Right lobe of liver (tissue), 6 donors: ENCODE data around the gene IGF2R. TPM values are rescaled to one million over a fixed set of nuclear protein-coding genes. Genes with fewer than 3 reads are reported as not detected.

Experiments
- ATAC-seq, 4 donors: fragments of 200-7000 bp; cut with Tn5 transposase; one replicate each; pipeline ENCODE4 v1.9.1; 2020; ENCODE audit warnings: mild to moderate bottlenecking in 4 of 4, moderate library complexity in 4 of 4
- DNase-seq, 3 donors: peaks; one replicate each; pipeline ENCODE4 v3.0.0-alpha.2; 2020
- H3K27ac ChIP-seq, 3 donors: fragments of 200-600 bp; one replicate each; pipeline ENCODE4 v1.8.0; 2022
- H3K27me3 ChIP-seq, 2 donors: fragments of 200-600 bp; one replicate each; pipeline ENCODE4 v1.8.0; 2022
- H3K36me3 ChIP-seq, 4 donors: fragments of 200-600 bp; sonication (generic) in 1 of 4; one replicate each; pipeline versions ENCODE4 v1.5.1 to v1.8.0; 2017 to 2022; ENCODE audit warnings: control low read depth in 1 of 4
- H3K4me1 ChIP-seq, 4 donors: fragments of 200-600 bp; sonication (generic) in 1 of 4; one replicate each; pipeline versions ENCODE4 v1.5.1 to v1.8.0; 2017 to 2022; ENCODE audit warnings: control low read depth in 1 of 4
- H3K4me3 ChIP-seq, 3 donors: fragments of 200-600 bp; one replicate each; pipeline ENCODE4 v1.8.0; 2022
- H3K9me3 ChIP-seq, 4 donors: fragments of 200-600 bp; sonication (generic) in 1 of 4; one replicate each; pipeline versions ENCODE4 v1.5.1 to v1.8.0; 2017 to 2022; ENCODE audit warnings: control low read depth in 1 of 4
- CTCF ChIP-seq, 4 donors: fragments of 200-600 bp in 3 of 4; fragments of 450-650 bp in 1 of 4; IDR thresholded peaks; one replicate each; pipeline versions ENCODE4 v1.5.1 to v1.8.0; 2016 to 2022; ENCODE audit warnings: antibody characterized with exemption in 4 of 4, mild to moderate bottlenecking in 2 of 4
- POLR2A ChIP-seq: fragments of 450-650 bp; IDR thresholded peaks from one replicate; pipeline ENCODE4 v1.6.1; 2017; ENCODE audit warnings: antibody characterized with exemption, mild to moderate bottlenecking
- WGBS: methylation state at CpG from one replicate; pipeline ENCODE4 v1.1.6; 2018; ENCODE audit warnings: low coverage, low lambda C conversion rate; ENCODE audit not compliant: insufficient coverage; ENCODE audit errors: missing lambda C conversion rate; 5-methylcytosine and 5-hydroxymethylcytosine counted together
- intact Hi-C, 2 donors: fragments of 100-400 bp; cut with DNase I; formaldehyde crosslinking; loops; one replicate each; pipeline versions ENCODE4 v1.11.2 to v1.14.1; 2022
- total RNA-seq, 6 experiments: library from RNA; depleted of rRNA in 2 of 6; stranded (reverse); fragments of >200 nt in 2 of 6; fragmentation: NEBNext Ultra II Directional in 3 of 6; extraction: Animal tissue kit (Norgen Biotek cat#: 25700) in 3 of 6; gene quantifications; one replicate each; pipeline versions ENCODE4 v1.1.0 to v1.2.4, GENCODE V29; 2016 to 2023
- donor health status: DM: no; HTN: yes; CAD: no.
- donor health status: DM: no; HTN: no; CAD: no.
- donor health status: DM: no; HTN: no; CAD: no.
- donor health status: DM: no; HTN: yes; CAD: no.
- donor health status: DM: no; HTN: yes; CAD: no.

IGF2R gene
- total RNA-seq, 6 experiments from 2014 or later, result 50.3 to 81.0 (median 67.1) TPM

DNA sequence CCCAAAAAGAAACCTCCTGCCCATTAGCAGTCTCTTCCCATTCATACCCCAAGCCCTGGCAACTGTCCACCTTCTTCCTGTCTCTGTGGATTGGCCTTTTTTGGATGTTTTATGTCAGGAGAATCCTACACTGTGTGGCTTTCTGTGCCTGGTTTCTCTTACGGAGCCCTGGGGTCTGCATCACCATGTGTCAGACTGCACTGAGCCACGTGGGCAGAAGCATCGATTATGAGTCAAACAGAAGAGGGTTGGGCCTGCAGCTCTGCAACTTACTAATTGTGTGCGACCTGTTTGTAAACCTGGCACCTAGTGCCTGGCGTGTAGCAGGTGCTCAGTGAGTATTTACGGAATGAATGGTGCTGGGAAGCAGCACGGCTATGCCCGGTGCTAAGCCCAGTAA, 62.6 kb downstream of the IGF2R start:
- H3K4me1 ChIP-seq, result peaks cover 0 to 33% (median 12%) of the 10 kb centered on the region in 4 donors
- ATAC-seq (no peak), DNase-seq (no peak)
- TF ChIP-seq POLR2A (no peak), CTCF (IDR thresholded peaks at IDR 0.05) (no peak)
- H3K27ac ChIP-seq, result no peak overlapping the region
- 81% methylated on average over 7 of the region's 8 CpGs for WGBS
- no peaks in the 10 kb centered on the region for H3K27me3 ChIP-seq
- H3K9me3 ChIP-seq, result no peaks in the 10 kb centered on the region
- intact Hi-C loops, result no loop called here
- peaks cover 0 to 56% (median 10%) of the 10 kb centered on the region in 4 donors for H3K36me3 ChIP-seq
- H3K4me3 ChIP-seq, result no peak overlapping the region

DNA sequence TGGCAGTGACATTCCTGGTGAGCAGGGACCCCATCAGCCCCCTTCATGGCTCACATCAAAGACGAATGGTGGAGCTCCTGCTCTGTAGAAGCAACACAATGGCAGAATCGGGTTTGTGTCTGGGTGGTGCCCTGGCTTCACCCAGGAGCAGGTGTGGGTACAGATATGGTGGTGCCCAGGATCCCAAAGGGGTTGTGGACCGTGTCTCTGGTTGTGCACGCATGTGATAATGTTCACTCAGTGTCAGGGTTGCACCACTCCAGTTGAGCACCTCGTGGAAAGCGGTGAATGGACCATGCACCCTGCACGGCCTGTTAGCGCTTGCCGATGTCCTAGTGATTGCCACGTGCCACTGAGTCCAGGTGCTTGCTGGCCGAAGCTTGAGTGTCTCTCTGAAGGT, 63.0 kb downstream of the IGF2R start:
- Histone ChIP-seq H3K9me3 (no peaks in the 10 kb centered on the region), H3K27ac (no peak overlapping the region), H3K4me3 (no peak overlapping the region), H3K36me3 (peaks cover 0 to 56% (median 10%) of the 10 kb centered on the region in 4 donors), H3K4me1 (peaks cover 0 to 33% (median 12%) of the 10 kb centered on the region in 4 donors), H3K27me3 (no peaks in the 10 kb centered on the region)
- WGBS, result 85% methylated on average over 8 of the region's 11 CpGs
- intact Hi-C loops, result no loop called here
- DNase-seq (no peak), ATAC-seq (no peak)
- TF ChIP-seq POLR2A (no peak), CTCF (IDR thresholded peaks at IDR 0.05) (no peak)

DNA sequence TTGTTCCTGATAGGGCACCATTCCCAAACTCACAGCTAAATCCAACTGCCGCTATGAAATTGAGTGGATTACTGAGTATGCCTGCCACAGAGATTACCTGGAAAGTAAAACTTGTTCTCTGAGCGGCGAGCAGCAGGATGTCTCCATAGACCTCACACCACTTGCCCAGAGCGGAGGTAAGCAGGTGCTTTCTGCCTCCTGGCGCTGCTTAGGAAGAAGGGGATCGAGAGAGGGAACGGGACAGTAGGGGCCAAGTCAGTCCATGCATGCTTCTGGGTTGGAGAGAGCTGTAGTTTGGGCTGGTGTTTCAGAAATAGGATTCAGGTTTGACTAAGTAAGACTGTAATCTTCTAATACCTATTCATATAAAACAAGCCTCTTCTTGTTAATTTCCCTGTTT, 63.7 kb downstream of the IGF2R start:
- no peak overlapping the region for H3K4me3 ChIP-seq
- WGBS, result 97% methylated on average over 7 of the region's 7 CpGs
- H3K9me3 ChIP-seq, result no peaks in the 10 kb centered on the region
- no peak for DNase-seq
- intact Hi-C loops, result no loop called here
- peaks cover 0 to 33% (median 12%) of the 10 kb centered on the region in 4 donors for H3K4me1 ChIP-seq
- TF ChIP-seq POLR2A (no peak), CTCF (IDR thresholded peaks at IDR 0.05) (no peak)
- peaks cover 0 to 54% (median 10%) of the 10 kb centered on the region in 4 donors for H3K36me3 ChIP-seq
- no peaks in the 10 kb centered on the region for H3K27me3 ChIP-seq
- H3K27ac ChIP-seq, result no peak overlapping the region
- ATAC-seq, result no peak

- H3K4me3 ChIP-seq, result no peak overlapping the region
- peak in 1 of 3 donors; percentile 52 for DNase-seq
- WGBS, result 83% methylated on average over 17 of the region's 17 CpGs
- peaks cover 0 to 25% (median 7%) of the 10 kb centered on the region in 4 donors for H3K4me1 ChIP-seq
- intact Hi-C loops, result no loop called here
- peak; percentile 58 to 79 (median 64) for ATAC-seq
- no peaks in the 10 kb centered on the region for H3K27me3 ChIP-seq
- H3K27ac ChIP-seq, result peak overlapping the region in 2 of 3 donors; percentile 4 to 28
- no peaks in the 10 kb centered on the region for H3K9me3 ChIP-seq
- TF ChIP-seq CTCF (IDR thresholded peaks at IDR 0.05) (no peak), POLR2A (no peak)
- H3K36me3 ChIP-seq, result peaks cover 0 to 50% (median 10%) of the 10 kb centered on the region in 4 donors
Observed at GRCh38 chr6:160034036-160034930, 65.4 kb downstream of the IGF2R start.
